HL-60 (cell line): ENCODE measurements around the gene MACROD1.

Experiments
- POLR2AphosphoS5 ChIP-seq: IDR thresholded peaks from 2 replicates; pipeline ENCODE4 v1.6.1; 2012; ENCODE audit warnings: low read depth
- TF ChIP-seq, protein P1 (sequence below): IDR thresholded peaks from one replicate; pipeline ENCODE4 v1.5.1; 2011; ENCODE audit warnings: low read length, control low read depth, inconsistent platforms; ENCODE audit not compliant: insufficient read depth
- TF ChIP-seq, protein P2 (sequence below): IDR thresholded peaks from 2 replicates; pipeline ENCODE4 v1.6.1; 2012; ENCODE audit warnings: low read depth; ENCODE audit not compliant: insufficient replicate concordance

DNA sequence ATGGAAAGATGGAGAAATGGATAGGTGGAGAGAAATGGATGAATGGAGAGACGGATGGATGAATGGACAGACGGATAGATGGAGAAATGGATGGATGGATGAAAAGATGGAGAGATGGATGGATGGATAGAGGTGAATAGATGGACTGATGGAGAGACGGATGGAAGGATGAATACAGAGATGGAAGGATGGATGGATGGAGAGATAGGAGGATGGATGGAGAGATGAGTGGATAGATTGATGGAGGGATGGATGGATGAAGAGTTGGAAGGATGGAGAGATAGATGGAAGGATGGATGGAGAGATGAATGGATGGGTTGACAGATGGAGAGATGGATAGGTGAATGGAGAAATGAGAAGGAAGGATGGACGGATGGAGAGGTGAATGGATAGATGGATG, 66.5 kb downstream of the MACROD1 start:
- TF ChIP-seq, protein P1, sequence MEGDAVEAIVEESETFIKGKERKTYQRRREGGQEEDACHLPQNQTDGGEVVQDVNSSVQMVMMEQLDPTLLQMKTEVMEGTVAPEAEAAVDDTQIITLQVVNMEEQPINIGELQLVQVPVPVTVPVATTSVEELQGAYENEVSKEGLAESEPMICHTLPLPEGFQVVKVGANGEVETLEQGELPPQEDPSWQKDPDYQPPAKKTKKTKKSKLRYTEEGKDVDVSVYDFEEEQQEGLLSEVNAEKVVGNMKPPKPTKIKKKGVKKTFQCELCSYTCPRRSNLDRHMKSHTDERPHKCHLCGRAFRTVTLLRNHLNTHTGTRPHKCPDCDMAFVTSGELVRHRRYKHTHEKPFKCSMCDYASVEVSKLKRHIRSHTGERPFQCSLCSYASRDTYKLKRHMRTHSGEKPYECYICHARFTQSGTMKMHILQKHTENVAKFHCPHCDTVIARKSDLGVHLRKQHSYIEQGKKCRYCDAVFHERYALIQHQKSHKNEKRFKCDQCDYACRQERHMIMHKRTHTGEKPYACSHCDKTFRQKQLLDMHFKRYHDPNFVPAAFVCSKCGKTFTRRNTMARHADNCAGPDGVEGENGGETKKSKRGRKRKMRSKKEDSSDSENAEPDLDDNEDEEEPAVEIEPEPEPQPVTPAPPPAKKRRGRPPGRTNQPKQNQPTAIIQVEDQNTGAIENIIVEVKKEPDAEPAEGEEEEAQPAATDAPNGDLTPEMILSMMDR, result no peak
- TF ChIP-seq, protein P2, sequence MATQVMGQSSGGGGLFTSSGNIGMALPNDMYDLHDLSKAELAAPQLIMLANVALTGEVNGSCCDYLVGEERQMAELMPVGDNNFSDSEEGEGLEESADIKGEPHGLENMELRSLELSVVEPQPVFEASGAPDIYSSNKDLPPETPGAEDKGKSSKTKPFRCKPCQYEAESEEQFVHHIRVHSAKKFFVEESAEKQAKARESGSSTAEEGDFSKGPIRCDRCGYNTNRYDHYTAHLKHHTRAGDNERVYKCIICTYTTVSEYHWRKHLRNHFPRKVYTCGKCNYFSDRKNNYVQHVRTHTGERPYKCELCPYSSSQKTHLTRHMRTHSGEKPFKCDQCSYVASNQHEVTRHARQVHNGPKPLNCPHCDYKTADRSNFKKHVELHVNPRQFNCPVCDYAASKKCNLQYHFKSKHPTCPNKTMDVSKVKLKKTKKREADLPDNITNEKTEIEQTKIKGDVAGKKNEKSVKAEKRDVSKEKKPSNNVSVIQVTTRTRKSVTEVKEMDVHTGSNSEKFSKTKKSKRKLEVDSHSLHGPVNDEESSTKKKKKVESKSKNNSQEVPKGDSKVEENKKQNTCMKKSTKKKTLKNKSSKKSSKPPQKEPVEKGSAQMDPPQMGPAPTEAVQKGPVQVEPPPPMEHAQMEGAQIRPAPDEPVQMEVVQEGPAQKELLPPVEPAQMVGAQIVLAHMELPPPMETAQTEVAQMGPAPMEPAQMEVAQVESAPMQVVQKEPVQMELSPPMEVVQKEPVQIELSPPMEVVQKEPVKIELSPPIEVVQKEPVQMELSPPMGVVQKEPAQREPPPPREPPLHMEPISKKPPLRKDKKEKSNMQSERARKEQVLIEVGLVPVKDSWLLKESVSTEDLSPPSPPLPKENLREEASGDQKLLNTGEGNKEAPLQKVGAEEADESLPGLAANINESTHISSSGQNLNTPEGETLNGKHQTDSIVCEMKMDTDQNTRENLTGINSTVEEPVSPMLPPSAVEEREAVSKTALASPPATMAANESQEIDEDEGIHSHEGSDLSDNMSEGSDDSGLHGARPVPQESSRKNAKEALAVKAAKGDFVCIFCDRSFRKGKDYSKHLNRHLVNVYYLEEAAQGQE, result no peak
- TF ChIP-seq POLR2AphosphoS5, result no peak
